ENCODE data around the gene CAPNS1. TPM values are rescaled to one million over a fixed set of nuclear protein-coding genes. Genes with fewer than 3 reads are reported as not detected.
A peak's percentile ranks its signal among the peaks of the same experiment; 100 is the strongest.

The CAPNS1 gene
- total RNA-seq, 1 donor, result 400 TPM

- peaks cover 3% of the 10 kb centered on the region for H4K20me1 ChIP-seq (ENCODE audit: insufficient read depth, low read length)
- no peak overlapping the region for H3K27ac ChIP-seq (ENCODE audit: low read depth, low read length)
- H3K36me3 ChIP-seq (ENCODE audit: insufficient read depth, low read length), result peaks cover 26% of the 10 kb centered on the region
- no peak for TF ChIP-seq CTCF (IDR thresholded peaks at IDR 0.05; ENCODE audit: extremely low read depth, low read depth, low read length)
- H2AFZ ChIP-seq (ENCODE audit: low read length), result no peak overlapping the region
- H3K4me3 ChIP-seq (ENCODE audit: insufficient read depth, low read length), result peak overlapping the region; percentile 65
- H3K27me3 ChIP-seq (ENCODE audit: insufficient read depth, low read length), result no peaks in the 10 kb centered on the region
- peaks cover 7% of the 10 kb centered on the region for H3K4me1 ChIP-seq (ENCODE audit: insufficient read depth, low read length)
- H3K4me2 ChIP-seq (ENCODE audit: insufficient read depth, low read length), result peak overlapping the region; percentile 71
- no peaks in the 10 kb centered on the region for H3K9me3 ChIP-seq (ENCODE audit: low read depth, low read length)
- peaks cover 2% of the 10 kb centered on the region for H3K79me2 ChIP-seq (ENCODE audit: insufficient read depth, low read length)
- DNase-seq (ENCODE audit: insufficient read length, low spot score, missing footprints), result peak; percentile 69
Measured at GRCh38 chr19:36152019-36152351, 12.1 kb downstream of the CAPNS1 start.

GRCh38 chr19:36152352-36153091, 12.7 kb downstream of the CAPNS1 start, which contains the start of gene COX7A1:
Gene COX7A1, minus strand, starts transcription at chr19:36152447. Its CDS starts 40 bp downstream, at chr19:36152407.
- no peaks in the 10 kb centered on the region for H3K9me3 ChIP-seq (ENCODE audit: low read depth, low read length)
- H3K27ac ChIP-seq (ENCODE audit: low read depth, low read length), result no peak within 1 kb of the TSS
- H3K4me3 ChIP-seq (ENCODE audit: insufficient read depth, low read length), result peak within 1 kb of the TSS; percentile 65
- peak; percentile 92 for DNase-seq (ENCODE audit: insufficient read length, low spot score, missing footprints)
- H4K20me1 ChIP-seq (ENCODE audit: insufficient read depth, low read length), result peaks cover 3% of the 10 kb centered on the region
- TF ChIP-seq CTCF (IDR thresholded peaks at IDR 0.05; ENCODE audit: extremely low read depth, low read depth, low read length), result no peak
- H3K36me3 ChIP-seq (ENCODE audit: insufficient read depth, low read length), result peaks cover 23% of the 10 kb centered on the region
- H3K4me2 ChIP-seq (ENCODE audit: insufficient read depth, low read length), result peak within 1 kb of the TSS; percentile 71
- no peaks in the 10 kb centered on the region for H3K27me3 ChIP-seq (ENCODE audit: insufficient read depth, low read length)
- H3K79me2 ChIP-seq (ENCODE audit: insufficient read depth, low read length), result no peaks in the 10 kb centered on the region
- peaks cover 7% of the 10 kb centered on the region for H3K4me1 ChIP-seq (ENCODE audit: insufficient read depth, low read length)
- H2AFZ ChIP-seq (ENCODE audit: low read length), result peak within 1 kb of the TSS; percentile 62

DNA sequence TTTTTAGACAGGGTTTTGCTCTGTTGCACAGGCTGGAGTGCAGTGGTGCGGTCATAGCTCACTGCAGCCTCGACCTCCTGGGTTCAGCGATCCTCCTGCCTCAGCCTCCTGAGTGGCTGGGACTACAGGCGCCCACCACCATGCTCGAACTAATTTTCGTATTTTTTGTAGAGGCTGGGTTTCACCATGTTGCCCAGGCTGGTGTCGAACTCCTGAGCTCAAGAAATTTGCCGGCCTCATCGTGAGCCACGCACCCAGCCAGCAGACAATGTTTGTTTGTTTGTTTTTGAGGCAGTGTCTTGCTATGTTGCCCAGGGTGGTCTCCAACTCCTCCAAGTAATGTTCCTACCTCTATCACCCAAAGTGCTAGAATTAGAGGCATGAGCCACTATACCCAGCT, 13.3 kb downstream of the CAPNS1 start:
- Histone ChIP-seq H3K4me2 (ENCODE audit: insufficient read depth, low read length) (peak overlapping the region; percentile 71), H3K27me3 (ENCODE audit: insufficient read depth, low read length) (no peaks in the 10 kb centered on the region), H3K27ac (ENCODE audit: low read depth, low read length) (no peak overlapping the region), H3K4me3 (ENCODE audit: insufficient read depth, low read length) (no peak overlapping the region), H3K79me2 (ENCODE audit: insufficient read depth, low read length) (no peaks in the 10 kb centered on the region), H3K9me3 (ENCODE audit: low read depth, low read length) (no peaks in the 10 kb centered on the region), H4K20me1 (ENCODE audit: insufficient read depth, low read length) (peaks cover 3% of the 10 kb centered on the region), H3K36me3 (ENCODE audit: insufficient read depth, low read length) (peaks cover 17% of the 10 kb centered on the region), H3K4me1 (ENCODE audit: insufficient read depth, low read length) (peaks cover 7% of the 10 kb centered on the region), H2AFZ (ENCODE audit: low read length) (no peak overlapping the region)
- no peak for DNase-seq (ENCODE audit: insufficient read length, low spot score, missing footprints)
- no peak for TF ChIP-seq CTCF (IDR thresholded peaks at IDR 0.05; ENCODE audit: extremely low read depth, low read depth, low read length)

GRCh38 chr19:36160821-36161596, 21.1 kb downstream of the CAPNS1 start:
- no peaks in the 10 kb centered on the region for H3K9me3 ChIP-seq (ENCODE audit: low read depth, low read length)
- H3K27ac ChIP-seq (ENCODE audit: low read depth, low read length), result no peak overlapping the region
- no peak for DNase-seq (ENCODE audit: insufficient read length, low spot score, missing footprints)
- no peaks in the 10 kb centered on the region for H3K36me3 ChIP-seq (ENCODE audit: insufficient read depth, low read length)
- no peaks in the 10 kb centered on the region for H3K4me1 ChIP-seq (ENCODE audit: insufficient read depth, low read length)
- no peaks in the 10 kb centered on the region for H4K20me1 ChIP-seq (ENCODE audit: insufficient read depth, low read length)
- TF ChIP-seq CTCF (IDR thresholded peaks at IDR 0.05; ENCODE audit: extremely low read depth, low read depth, low read length), result no peak
- H2AFZ ChIP-seq (ENCODE audit: low read length), result no peak overlapping the region
- no peaks in the 10 kb centered on the region for H3K27me3 ChIP-seq (ENCODE audit: insufficient read depth, low read length)
- H3K79me2 ChIP-seq (ENCODE audit: insufficient read depth, low read length), result no peaks in the 10 kb centered on the region
- no peak overlapping the region for H3K4me3 ChIP-seq (ENCODE audit: insufficient read depth, low read length)
- no peak overlapping the region for H3K4me2 ChIP-seq (ENCODE audit: insufficient read depth, low read length)

Measured in osteoblast (primary cell).